GM18520 (cell line): ENCODE results near the gene DHDDS.
"Not testable (repeated sequence)": the region's sequence is repeated elsewhere in the genome, so short reads cannot be mapped to it uniquely, and the experiment has no call there.

Source experiments
- ATAC-seq: cut with Tn5 transposase; IDR thresholded peaks from one replicate; pipeline ENCODE4 v1.9.1; 2021; ENCODE audit not compliant: unreplicated experiment

The DHDDS gene, protein sequence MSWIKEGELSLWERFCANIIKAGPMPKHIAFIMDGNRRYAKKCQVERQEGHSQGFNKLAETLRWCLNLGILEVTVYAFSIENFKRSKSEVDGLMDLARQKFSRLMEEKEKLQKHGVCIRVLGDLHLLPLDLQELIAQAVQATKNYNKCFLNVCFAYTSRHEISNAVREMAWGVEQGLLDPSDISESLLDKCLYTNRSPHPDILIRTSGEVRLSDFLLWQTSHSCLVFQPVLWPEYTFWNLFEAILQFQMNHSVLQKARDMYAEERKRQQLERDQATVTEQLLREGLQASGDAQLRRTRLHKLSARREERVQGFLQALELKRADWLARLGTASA

DNA sequence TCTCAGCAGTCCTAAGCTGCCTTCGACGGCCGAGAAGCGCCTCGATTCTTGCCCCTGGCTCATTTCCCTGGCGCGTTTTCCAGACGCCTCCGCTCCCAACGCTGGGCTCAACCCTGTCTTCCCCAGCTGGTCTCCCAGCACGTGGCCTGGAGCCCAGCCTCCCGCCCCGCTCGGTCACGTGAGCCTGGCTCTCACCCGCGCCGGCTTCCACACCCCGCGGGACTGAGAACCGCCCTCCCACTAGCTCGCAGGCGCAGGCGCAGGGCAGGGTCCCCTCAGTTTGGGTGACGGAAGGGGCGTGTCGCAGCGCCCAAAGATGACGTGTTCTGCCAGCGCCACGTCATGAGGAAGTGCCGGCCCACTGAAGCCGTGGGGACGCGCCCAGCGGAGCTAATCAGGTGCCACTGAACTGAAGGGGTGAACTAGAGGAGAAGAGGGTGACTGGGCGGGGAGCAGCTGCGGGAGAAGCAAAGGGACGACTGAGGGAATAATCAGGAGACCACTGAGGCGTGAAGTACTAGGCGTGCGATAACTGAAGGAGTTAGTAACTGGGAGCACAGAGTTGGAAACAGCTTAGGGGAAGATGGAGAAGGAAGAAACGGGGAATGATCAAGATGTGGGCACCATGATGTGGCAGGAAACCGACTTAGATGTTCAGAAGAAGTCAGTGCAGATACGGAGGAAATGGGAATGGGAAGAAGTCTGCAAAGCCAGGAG lies at the start of gene DHDDS:
DHDDS (plus strand) TSS at position 343 of the 717 bp plus-strand sequence. CDS start 625 bp downstream, outside the sequence.
- ATAC-seq = peak; percentile 92

DNA sequence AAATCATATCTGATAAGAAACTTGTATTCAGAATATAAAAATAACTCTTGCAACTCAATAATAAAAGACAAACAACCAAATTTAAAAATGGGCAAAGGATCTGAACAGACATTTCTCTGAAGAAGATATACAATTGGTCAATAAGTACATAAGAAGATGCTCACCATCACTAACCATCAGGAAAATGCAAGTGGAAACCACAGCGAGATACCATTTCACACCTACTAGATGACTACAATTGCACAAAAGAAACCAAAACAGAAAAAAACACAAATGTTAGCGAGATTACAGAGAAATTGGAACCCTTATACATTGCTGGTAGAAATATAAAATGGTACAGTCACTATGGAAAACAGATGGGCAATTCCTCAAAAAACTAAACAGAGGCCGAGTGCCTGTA lies 48.0 kb upstream of the DHDDS start:
- no peak for ATAC-seq

DNA sequence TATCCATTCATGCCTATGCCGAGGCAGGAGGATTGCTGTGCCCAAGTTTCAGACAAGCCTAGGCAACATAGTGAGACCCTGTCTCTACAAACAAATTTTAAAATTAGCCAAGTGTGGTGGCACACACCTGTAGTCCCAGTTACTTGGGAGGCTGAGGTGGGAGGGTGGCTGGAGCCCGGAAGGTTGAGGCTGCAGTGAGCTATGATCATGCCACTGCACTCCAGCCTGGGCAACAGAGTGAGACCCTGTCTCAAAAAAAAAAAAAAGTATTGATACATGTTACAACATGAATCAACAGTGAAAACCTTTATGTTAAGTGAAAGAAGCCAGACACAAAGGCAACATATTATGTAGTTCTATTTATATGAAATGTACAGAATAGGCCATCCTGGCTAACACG lies 47.1 kb upstream of the DHDDS start:
- ATAC-seq = not testable (repeated sequence)

DNA sequence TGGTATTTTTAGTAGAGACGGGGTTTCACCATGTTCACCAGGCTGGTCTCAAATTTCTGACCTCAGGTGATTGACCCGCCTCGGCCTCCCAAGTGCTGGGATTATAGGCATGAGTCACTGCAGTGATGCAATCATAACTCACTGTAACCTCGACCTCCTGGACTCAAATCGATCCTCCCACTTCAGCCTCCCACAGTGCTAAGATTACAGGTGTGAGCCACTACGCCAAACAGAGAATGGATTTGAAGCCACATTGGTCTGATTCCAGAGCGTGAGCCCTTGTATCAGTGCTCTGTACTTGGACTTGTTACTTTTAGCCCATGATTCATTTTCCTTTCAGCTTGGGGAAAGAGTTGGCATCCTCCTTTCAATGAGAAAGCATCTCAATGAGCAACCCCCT lies 44.7 kb upstream of the DHDDS start:
- ATAC-seq = no peak

DNA sequence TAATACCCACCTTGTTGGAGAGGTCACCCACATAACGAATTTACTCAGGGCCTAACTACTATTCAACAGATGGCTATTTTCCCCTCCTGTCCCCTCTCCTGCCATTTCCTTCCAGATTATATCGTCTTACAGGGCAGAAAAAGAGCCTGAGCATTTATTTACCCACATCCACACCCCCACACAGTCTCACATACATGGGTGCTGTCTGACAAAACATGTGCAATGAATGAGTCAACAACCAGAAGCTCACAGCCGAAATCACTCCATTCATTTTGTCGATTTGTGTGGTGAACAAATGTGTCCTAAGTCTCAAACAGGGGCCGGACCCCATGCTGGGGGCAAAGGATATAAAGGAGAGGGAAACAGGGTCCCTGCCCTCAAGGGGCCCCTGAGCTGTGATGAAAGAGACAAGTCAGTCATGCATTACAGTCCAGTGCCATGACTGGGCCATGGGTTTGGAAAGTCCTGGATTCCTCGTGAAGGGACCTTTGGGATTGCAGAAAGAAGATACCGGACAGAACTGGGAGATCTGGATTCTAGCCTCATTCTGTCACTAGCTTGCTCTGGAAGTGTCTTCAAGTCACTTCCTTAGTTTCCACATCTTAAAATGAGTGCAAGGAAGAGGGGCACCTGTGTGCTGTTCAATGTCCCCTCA lies 43.2 kb upstream of the DHDDS start:
- ATAC-seq = no peak

DNA sequence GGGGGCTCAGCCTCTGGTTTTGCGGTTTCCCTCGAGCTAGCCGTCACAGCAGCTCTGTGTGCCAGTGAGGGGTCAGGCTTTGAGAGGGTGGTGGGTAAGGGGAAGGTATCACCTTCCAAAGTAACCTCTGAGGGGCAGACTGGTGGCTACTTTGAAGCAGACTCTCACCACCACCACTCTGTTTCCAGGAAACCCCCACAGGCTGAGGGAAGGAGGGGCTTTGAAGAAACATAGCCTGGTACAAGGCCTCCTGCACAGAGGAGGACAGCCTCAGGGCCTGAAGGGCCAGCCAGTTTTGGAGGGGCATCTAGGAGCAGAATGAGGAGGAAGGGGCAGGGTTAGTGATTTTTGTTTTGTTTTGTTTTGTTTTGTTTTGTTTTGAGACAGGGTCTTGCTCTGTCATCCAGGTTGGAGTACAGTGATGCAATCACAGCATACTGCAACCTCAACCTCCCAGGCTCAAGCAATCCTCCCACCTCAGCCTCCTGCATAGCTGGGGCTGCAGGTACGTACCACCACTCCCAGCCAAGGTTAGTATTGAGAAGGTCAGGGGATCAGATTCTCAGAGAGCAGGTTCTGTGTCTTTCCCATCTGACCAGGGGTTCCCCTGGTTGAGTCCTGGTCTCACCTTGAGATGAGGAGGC lies 42.4 kb upstream of the DHDDS start:
- ATAC-seq = no peak

DNA sequence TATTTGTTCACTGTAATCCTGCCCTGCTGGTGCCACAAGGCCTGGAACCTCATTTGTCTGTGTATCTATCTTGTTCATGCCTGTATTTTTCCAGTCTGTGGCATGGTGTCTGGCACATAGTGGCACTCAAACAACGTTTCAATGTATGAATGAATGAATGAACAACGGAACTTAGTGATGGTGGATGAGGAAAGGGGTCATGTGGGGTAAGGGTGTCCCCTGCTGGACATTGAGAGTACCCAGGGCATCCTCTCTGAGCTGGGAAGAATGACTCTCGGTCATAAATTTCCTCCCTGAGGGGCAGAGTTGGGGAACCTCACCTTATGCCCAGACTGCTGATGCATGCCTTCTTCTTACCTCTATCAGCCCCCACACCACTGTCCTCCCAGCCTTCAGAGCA lies 40.7 kb upstream of the DHDDS start:
- no peak for ATAC-seq

DNA sequence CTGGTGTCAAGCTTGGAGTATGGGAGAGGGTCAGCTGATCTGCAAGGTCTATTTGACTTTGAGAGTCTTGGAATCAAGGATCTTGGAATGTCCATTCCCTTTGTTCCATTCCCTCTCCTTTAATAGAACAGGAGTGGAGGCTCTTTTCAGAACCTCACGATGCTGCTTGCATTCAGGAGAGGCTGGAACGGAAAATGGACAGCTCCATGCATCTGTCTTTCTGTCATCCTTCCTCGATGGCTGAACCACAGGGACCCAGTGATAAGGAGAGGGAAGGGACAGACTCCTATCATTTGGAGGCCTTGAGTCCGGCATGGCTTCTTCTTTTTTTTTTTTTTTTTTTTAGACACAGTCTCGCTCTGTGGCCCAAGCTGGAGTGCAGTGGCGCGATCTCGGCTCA lies 36.4 kb upstream of the DHDDS start:
- ATAC-seq = no peak

DNA sequence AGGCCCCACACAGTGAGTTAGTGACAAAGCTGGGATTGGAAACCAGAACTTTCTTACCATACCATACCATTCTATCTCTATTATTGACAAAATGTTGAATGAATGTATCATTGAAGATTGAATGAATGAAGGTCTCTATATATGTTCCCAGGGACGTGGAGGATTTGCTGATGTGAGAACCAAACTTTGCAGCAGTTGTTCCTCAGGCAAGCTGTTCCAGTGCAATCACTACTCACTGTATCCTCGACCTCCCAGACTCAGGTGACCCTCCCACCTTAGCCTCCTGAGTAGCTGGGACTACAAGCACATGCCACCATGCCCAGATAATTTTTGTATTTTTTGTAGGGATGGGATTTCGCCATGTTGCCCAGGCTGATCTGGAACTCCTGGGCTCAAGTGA lies 33.1 kb upstream of the DHDDS start:
- ATAC-seq = no peak

DNA sequence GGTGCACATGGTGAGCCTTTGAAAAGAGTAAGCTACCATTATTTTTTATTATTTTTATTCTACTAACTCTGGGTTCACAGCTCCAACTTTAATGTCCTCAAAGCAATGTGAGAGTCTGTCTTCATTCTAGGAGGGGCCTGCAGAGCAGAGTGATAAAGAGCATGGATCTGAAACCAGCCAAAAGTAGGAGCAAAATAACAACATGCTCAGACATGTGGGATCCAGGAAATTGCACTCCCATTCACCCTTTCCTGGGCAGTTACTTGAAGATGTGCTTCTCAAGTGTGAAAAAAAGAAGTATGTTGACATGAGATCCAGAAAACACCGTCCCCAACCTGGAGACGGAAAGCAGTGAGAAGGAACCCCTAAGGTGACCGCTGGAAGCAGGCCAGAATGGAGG lies 30.2 kb upstream of the DHDDS start:
- ATAC-seq = no peak

DNA sequence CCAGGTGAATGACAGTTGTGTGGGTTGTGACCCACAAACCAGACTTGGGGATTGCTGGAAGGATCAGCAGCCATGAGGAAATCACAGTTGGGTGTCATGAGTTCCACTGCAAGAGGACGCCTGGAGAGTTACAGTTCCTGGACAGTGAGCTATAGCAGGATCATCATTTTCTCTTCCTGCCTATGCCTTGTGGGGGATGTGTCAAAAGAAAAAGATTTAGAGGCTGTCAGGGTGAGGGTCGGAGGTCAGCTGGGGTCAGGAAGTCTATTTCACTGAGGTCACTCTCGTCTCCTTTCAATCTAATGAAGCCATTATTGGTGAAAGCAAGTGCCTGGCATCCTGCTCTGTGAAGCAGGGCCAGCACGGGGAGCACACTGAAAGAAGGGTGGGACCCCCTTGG lies 28.5 kb upstream of the DHDDS start:
- no peak for ATAC-seq

DNA sequence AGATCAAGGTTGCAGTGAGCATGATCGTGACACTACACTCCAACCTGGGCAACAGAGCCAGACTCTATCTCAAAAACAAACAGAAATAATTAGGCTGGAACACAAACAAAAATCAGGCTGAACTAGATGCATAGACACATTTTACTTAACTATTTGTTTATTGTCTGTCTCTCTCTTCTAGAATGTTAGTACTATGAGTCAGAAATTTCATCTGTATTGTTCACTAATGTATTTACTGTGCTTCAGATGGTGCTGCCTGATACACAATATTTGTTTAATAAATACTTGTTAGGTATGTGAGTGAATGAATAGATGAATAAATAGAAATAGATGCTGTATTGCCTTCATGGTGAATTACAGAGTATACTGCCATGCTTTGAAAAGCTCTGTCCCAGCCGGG lies 27.5 kb upstream of the DHDDS start:
- no peak for ATAC-seq

DNA sequence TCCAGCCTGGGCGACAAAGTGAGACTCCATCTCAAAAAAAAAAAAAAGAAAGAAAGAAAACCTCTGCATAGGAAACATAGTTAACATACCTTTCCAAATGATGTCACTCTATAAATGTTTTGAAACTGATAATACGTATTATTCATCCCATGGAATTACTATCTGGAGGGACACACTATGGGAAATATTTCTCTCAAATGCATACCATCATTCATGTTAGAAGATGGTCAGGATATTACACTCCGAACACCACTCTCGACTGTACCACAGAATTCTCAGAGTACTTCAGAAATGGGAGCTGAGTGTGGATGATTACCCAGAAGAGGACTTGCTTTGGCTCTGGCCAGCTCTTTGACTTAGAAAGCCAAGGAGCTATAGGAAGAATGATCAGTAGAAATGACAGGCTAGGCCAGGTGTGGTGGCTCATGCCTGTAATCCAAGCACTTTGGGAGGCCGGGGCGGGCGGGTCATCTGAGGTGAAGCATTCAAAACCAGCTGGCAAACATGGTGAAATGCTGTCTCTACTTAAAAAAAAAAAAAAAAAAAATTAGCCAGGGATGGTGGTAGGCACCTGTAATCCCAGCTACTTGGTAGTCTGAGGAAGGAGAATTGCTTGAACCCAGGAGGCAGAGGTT lies 26.7 kb upstream of the DHDDS start:
- ATAC-seq = no peak

DNA sequence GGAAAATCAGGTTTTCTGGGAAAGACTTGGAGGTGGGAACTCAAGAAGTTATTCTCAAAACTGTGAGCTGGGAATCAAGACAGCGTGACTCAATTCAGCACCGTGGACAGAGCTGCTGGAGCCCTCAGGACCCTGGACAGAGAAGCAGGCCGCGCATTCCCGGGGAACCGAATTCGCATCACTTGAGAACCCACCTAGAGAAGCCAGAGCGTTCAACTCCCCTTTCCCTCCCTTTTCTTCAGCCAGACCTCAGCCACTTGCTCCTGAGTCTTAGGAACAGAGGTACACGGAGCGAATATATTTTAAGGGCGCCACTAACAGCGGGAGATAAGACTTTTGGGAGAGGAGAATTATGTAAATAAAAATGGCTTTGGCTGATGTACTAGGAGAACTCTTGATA lies 23.5 kb upstream of the DHDDS start:
- ATAC-seq = no peak

DNA sequence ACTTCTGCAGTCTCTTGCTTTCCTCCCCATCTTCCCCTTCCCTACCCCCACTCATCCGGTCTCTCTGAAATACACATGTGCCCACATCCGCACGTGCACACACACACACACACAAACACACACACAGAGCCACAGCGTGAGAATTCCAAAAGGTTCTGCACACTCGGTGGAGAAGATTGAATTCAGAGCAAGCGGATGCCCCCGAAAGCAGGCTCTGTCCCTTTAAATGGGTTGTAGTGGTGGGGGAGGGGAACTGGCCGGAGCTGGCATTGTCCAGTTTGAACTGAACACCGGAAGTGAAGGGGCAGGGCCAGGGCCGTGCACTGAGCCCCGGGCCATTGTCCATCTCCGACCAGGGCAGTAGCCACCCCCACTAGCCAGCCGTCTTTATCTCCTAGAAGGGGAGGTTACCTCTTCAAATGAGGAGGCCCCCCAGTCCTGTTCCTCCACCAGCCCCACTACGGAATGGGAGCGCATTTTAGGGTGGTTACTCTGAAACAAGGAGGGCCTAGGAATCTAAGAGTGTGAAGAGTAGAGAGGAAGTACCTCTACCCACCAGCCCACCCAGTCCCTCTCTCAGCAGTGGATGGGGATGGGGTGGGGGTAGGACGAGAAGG lies 22.8 kb upstream of the DHDDS start:
- no peak for ATAC-seq

DNA sequence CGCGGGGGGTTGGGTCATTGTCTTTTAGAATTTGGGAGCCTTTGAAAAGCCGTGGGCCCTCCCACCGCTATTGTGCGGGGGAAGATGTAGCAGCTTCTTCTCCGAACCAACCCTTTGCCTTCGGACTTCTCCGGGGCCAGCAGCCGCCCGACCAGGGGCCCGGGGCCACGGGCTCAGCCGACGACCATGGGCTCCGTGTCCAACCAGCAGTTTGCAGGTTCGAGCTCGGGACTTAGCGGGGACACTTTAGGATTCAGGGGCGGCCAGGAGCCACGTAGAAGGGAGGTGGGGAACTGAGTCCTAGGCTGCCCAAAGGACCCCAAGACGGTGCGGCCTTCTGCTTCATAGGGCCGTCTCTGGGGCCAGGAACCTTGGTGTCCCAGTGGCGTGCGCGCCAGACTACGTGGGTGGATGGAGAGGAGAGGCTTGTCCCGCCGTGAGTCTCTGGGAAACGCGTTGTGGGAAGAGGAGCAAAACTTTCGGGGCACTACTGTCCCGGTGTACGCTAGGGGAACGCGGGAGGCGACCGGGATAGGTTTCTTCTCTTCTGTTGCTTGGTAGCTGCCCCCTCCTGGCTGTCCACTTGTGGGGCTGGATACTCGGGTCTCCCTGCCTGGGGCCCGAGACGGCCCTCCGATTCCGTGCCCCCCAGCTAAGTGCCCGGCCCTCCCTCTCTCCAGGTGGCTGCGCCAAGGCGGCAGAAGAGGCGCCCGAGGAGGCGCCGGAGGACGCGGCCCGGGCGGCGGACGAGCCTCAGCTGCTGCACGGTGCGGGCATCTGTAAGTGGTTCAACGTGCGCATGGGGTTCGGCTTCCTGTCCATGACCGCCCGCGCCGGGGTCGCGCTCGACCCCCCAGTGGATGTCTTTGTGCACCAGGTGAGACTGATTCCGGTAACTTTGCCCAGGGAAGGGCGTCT lies 21.2 kb upstream of the DHDDS start, which contains the start of gene LIN28A:
LIN28A (plus strand) TSS at position 112 of the 918 bp plus-strand sequence; CDS start at position 187, 75 bp downstream.
- ATAC-seq = no peak

DNA sequence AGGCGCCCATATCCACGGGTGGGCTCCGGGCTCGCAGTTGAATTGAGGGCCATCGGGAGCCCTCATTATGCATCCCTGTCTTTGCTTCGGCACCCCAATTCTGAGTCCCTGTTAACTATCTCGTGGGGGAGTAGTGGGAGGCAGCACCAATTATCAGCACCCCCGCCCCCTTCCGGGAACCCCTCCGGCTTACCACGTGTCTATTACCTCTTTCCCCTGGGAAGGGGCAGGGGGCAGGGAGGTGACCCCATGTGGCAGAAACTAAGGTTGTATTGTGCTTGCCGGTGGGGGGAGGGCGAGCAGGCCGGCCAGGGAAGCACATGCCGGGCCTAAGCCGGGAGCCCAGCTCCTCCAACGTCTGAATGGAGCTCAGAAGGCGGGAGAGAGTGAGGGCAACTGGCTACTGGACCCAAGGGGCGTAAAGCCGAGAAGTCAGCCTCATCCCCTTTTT lies 20.5 kb upstream of the DHDDS start:
- no peak for ATAC-seq

DNA sequence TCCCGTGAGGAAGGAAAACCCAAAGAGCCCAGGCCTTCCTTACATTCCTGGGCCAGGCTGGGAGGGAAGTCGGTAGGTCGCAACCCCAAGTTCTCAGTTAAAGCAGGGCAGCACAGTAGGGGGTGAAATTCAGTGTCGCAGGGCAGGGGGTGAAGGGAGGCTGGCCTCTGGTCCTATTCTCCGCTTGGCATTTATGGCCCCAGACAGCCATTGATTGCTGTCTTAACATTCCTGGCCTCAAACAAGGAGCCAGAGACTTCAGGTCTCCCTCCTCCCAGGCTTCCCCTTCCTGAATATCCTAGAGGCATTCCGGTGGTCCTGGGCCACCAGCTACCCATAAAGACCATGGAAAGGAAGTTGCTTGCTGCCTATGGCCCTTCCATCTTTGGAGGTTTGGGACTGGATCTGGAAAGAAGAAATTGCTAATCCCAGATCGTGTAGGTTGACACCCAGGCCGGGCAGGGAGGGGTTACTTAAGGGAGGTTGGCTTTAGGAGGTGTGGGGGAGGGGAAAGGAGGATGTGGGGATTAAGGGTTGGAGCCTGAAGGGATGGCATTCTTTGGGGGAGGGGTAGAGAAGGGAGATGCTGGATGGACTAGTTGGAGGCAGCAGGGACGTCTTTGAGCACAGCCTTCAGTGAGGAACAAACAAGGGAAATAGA lies 19.8 kb upstream of the DHDDS start:
- ATAC-seq = no peak

DNA sequence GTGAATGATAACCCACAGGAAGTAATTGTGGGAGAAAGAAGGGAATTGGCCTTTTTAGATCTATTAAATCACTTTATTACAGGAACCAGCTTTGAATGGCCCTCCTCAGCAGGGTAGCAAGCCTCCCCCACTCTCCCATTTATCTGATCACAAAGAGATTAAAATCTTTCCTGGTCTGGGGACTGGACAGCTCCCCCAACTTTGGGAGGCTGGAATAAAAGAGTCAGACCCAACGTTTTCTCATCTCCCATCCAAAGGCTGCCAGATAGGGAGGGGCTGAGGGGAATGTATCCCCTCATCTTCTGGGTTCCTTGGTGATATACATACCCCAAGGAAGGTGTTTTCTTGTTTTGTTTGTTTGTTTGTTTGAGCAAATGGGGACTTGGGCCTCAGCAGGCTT lies 19.1 kb upstream of the DHDDS start:
- ATAC-seq = no peak
